ENCODE data around the gene FAM185A.
"Not testable (repeated sequence)": the region's sequence is repeated elsewhere in the genome, so short reads cannot be mapped to it uniquely, and the experiment has no call there.

FAM185A gene

GRCh38 chr7:102830197-102830596 lies 81.4 kb downstream of the FAM185A start:
- DNase-seq (ENCODE audit: low read depth) = no peak

GRCh38 chr7:102832674-102833073 lies 83.9 kb downstream of the FAM185A start:
- DNase-seq (ENCODE audit: low read depth) = no peak

- no peak for DNase-seq (ENCODE audit: low read depth)
Measured at GRCh38 chr7:102833343-102833742, 84.5 kb downstream of the FAM185A start.

- DNase-seq (ENCODE audit: low read depth) = no peak
Measured at GRCh38 chr7:102834466-102834865, 85.7 kb downstream of the FAM185A start.

GRCh38 chr7:102834999-102835398 lies 86.2 kb downstream of the FAM185A start:
- DNase-seq (ENCODE audit: low read depth) = no peak

- no peak for DNase-seq (ENCODE audit: low read depth)
Measured at GRCh38 chr7:102836191-102836919, 87.6 kb downstream of the FAM185A start.

GRCh38 chr7:102836977-102837376 lies 88.2 kb downstream of the FAM185A start:
- no peak for DNase-seq (ENCODE audit: low read depth)

- no peak for DNase-seq (ENCODE audit: low read depth)
Measured at GRCh38 chr7:102837802-102838201, 89.0 kb downstream of the FAM185A start.

- not testable (repeated sequence) for DNase-seq (ENCODE audit: low read depth)
Measured at GRCh38 chr7:102838572-102839101, 89.8 kb downstream of the FAM185A start.

- no peak for DNase-seq (ENCODE audit: low read depth)
Measured at GRCh38 chr7:102840404-102840803, 91.6 kb downstream of the FAM185A start.

- no peak for DNase-seq (ENCODE audit: low read depth)
Measured at GRCh38 chr7:102841290-102841689, 92.5 kb downstream of the FAM185A start.

- no peak for DNase-seq (ENCODE audit: low read depth)
Measured at GRCh38 chr7:102842284-102842683, 93.5 kb downstream of the FAM185A start.

- no peak for DNase-seq (ENCODE audit: low read depth)
Measured at GRCh38 chr7:102843850-102844249, 95.1 kb downstream of the FAM185A start.

GRCh38 chr7:102845346-102845745 lies 96.5 kb downstream of the FAM185A start:
- DNase-seq (ENCODE audit: low read depth) = no peak

- DNase-seq (ENCODE audit: low read depth) = no peak
Measured at GRCh38 chr7:102849079-102849478, 100.3 kb downstream of the FAM185A start.

- DNase-seq (ENCODE audit: low read depth) = no peak
Measured at GRCh38 chr7:102849538-102849937, 100.7 kb downstream of the FAM185A start.

GRCh38 chr7:102856036-102856435 lies 107.2 kb downstream of the FAM185A start:
- no peak for DNase-seq (ENCODE audit: low read depth)
